Mesodermal cell (in vitro differentiated cells): ENCODE data around the gene SLIT1.

Experiments
- H3K27ac ChIP-seq: 2 replicates; pipeline ENCODE4 v1.7.0; 2013; ENCODE audit warnings: mild to moderate bottlenecking, low read depth, low read length, moderate library complexity; ENCODE audit not compliant: severe bottlenecking
- H3K36me3 ChIP-seq: 2 replicates; pipeline ENCODE4 v1.7.1; 2013; ENCODE audit warnings: mild to moderate bottlenecking, low read length, moderate library complexity; ENCODE audit not compliant: control insufficient read depth, insufficient read depth
- H3K4me1 ChIP-seq: one replicate; pipeline ENCODE4 v1.7.1; 2013; ENCODE audit warnings: mild to moderate bottlenecking, low read length; ENCODE audit not compliant: insufficient read depth, control insufficient read depth, poor library complexity, severe bottlenecking
- H3K4me3 ChIP-seq: 2 replicates; pipeline ENCODE4 v1.7.0; 2013; ENCODE audit warnings: low read length, control low read depth, mild to moderate bottlenecking; ENCODE audit not compliant: insufficient read depth, poor library complexity, severe bottlenecking; ENCODE audit errors: extremely low read depth
- H3K9me3 ChIP-seq: 2 replicates; pipeline ENCODE4 v1.7.1; 2013; ENCODE audit warnings: mild to moderate bottlenecking, low read length, moderate library complexity; ENCODE audit not compliant: control insufficient read depth
- whole genome bisulfite sequencing, 2 experiments: methylation state at CpG; one replicate each; pipeline ENCODE4 v1.1.5; 2013; ENCODE audit warnings: missing lambda C conversion rate in 2 of 2; ENCODE audit not compliant: insufficient coverage in 2 of 2; 5-methylcytosine and 5-hydroxymethylcytosine counted together

SLIT1 gene

GRCh38 chr10:97020452-97021400 lies 165.0 kb downstream of the SLIT1 start:
- 60 to 66% methylated on average over 25 of the region's 25 CpGs for WGBS, 2 experiments
- no peak overlapping the region for H3K27ac ChIP-seq
- peaks cover 17% of the 10 kb centered on the region for H3K4me1 ChIP-seq
- H3K4me3 ChIP-seq = no peak overlapping the region
- H3K9me3 ChIP-seq = no peaks in the 10 kb centered on the region
- no peaks in the 10 kb centered on the region for H3K36me3 ChIP-seq

GRCh38 chr10:97019213-97019844 lies 166.4 kb downstream of the SLIT1 start:
- Histone ChIP-seq H3K4me1 (peaks cover 17% of the 10 kb centered on the region), H3K27ac (no peak overlapping the region), H3K9me3 (no peaks in the 10 kb centered on the region), H3K36me3 (no peaks in the 10 kb centered on the region), H3K4me3 (no peak overlapping the region)
- 86 to 87% methylated on average over 9 to 12 of the region's 12 CpGs for WGBS, 2 experiments

- Histone ChIP-seq H3K4me3 (no peak overlapping the region), H3K9me3 (no peaks in the 10 kb centered on the region), H3K36me3 (no peaks in the 10 kb centered on the region), H3K4me1 (peaks cover 16% of the 10 kb centered on the region), H3K27ac (no peak overlapping the region)
- 90 to 92% methylated on average over 11 to 15 of the region's 18 CpGs for WGBS, 2 experiments
These were observed 167.2 kb downstream of the SLIT1 start for GRCh38 chr10:97018251-97019212.

DNA sequence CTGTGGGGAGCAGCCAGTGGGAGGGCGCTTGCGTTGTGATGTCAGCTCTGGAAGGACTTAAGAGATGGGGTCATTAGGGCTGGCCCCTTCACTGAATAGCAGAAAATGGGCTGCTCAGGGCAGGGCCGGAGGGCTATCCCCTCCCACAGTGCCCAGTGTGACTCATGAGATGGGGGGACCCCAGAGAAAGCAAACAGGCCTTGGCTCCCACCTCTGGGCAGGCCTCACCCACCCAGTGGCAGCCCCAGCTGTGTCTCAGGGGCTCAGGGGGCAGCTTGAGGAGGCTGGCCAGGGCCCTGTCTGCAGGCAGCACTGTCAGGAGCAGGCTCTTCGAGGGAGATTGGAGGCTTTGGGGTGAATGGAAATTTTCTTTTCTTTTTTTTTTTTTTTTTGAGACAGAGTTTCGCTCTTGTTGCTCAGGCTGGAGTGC lies 168.3 kb downstream of the SLIT1 start:
- no peaks in the 10 kb centered on the region for H3K9me3 ChIP-seq
- H3K4me3 ChIP-seq = no peak overlapping the region
- H3K36me3 ChIP-seq = no peaks in the 10 kb centered on the region
- H3K27ac ChIP-seq = no peak overlapping the region
- H3K4me1 ChIP-seq = peaks cover 11% of the 10 kb centered on the region
- WGBS, 2 experiments = 77 to 91% methylated on average over 3 to 4 of the region's 5 CpGs

GRCh38 chr10:97016728-97017473 lies 168.9 kb downstream of the SLIT1 start:
- H3K36me3 ChIP-seq = no peaks in the 10 kb centered on the region
- H3K27ac ChIP-seq = no peak overlapping the region
- no peak overlapping the region for H3K4me3 ChIP-seq
- H3K4me1 ChIP-seq = peaks cover 11% of the 10 kb centered on the region
- H3K9me3 ChIP-seq = no peaks in the 10 kb centered on the region
- WGBS, 2 experiments = 86 to 93% methylated on average over 9 to 10 of the region's 15 CpGs

DNA sequence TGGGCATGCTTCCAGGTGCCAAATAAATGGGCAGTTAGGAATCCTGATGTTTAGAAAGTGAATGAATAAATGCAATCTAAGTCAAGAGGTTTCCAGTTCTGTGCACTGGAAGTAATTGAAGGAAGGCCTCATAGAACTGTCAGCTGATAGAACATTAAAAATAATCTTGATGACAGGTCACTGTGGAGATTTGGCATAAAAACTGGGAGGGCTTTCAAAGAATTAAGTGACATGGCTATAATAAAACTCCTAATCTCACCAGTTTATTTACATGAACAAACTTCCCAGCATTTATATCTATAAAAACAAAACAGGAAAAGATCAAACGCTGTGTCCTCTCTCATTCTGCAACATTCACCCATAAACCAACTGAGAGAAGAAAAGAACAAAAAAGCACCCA lies 170.5 kb downstream of the SLIT1 start:
- H3K36me3 ChIP-seq = no peaks in the 10 kb centered on the region
- H3K27ac ChIP-seq = no peak overlapping the region
- H3K4me3 ChIP-seq = no peak overlapping the region
- no CpG with 5 or more reads among the region's 1 CpG for WGBS, 2 experiments
- H3K4me1 ChIP-seq = peaks cover 8% of the 10 kb centered on the region
- no peaks in the 10 kb centered on the region for H3K9me3 ChIP-seq

GRCh38 chr10:97013983-97014382 lies 171.8 kb downstream of the SLIT1 start:
- no peak overlapping the region for H3K27ac ChIP-seq
- H3K9me3 ChIP-seq = no peaks in the 10 kb centered on the region
- no peaks in the 10 kb centered on the region for H3K36me3 ChIP-seq
- H3K4me1 ChIP-seq = peaks cover 6% of the 10 kb centered on the region
- 97 to 98% methylated on average over 5 to 7 of the region's 8 CpGs for WGBS, 2 experiments
- no peak overlapping the region for H3K4me3 ChIP-seq

- H3K27ac ChIP-seq = no peak overlapping the region
- peaks cover 6% of the 10 kb centered on the region for H3K4me1 ChIP-seq
- H3K9me3 ChIP-seq = no peaks in the 10 kb centered on the region
- no peak overlapping the region for H3K4me3 ChIP-seq
- WGBS, 2 experiments = 75 to 76% methylated on average over 6 to 8 of the region's 8 CpGs
- no peaks in the 10 kb centered on the region for H3K36me3 ChIP-seq
These were observed 172.2 kb downstream of the SLIT1 start for GRCh38 chr10:97013568-97013967.

DNA sequence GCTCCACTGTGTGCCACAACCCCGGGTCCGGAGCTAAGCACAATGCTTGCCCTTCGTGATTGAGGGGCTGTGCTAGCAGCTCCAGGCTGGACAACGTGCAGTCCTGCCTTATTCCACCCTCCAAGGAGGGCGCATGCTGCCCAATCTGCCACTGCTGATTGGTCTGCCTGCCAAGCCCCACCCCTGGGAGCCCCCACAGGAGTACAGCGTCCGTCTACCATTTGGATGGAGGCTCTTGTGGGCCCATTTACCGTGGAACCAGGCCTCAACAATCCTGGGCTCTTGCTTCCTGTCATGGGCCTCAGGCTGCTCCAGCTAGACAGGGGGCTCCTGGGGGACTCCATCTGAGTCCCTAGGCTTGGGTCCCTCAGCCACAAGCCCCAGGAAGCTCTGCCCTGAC lies 173.3 kb downstream of the SLIT1 start:
- Histone ChIP-seq H3K4me1 (peaks cover 6% of the 10 kb centered on the region), H3K36me3 (no peaks in the 10 kb centered on the region), H3K27ac (no peak overlapping the region), H3K4me3 (no peak overlapping the region), H3K9me3 (no peaks in the 10 kb centered on the region)
- 87 to 94% methylated on average over 8 of the region's 8 CpGs for WGBS, 2 experiments

DNA sequence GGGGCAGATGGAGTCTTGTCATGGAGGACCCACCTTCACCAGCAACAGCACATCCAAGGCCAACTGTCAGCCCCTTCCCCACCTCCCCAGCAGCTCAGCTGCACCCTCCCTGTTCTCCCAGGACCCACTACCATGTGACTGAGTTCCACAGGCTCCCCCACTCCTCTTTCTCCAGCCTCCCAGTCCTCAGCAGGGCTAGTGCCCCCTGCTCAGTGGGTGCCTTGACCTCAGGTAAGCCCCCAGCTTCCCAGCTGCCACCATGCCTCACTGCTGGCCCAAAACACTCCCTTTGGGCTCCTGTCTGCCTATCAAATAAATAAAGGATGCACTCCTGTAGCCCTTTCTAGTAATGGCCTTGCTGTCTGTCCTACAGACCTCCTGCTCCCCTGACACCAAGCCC lies 174.4 kb downstream of the SLIT1 start:
- Histone ChIP-seq H3K4me1 (no peaks in the 10 kb centered on the region), H3K27ac (no peak overlapping the region), H3K4me3 (no peak overlapping the region), H3K9me3 (peaks cover 5% of the 10 kb centered on the region), H3K36me3 (no peaks in the 10 kb centered on the region)
